Type B pancreatic cell (in vitro differentiated cells): Measurements from ENCODE around the gene NR1H4. TPM values are rescaled to one million over a fixed set of nuclear protein-coding genes. Genes with fewer than 3 reads are reported as not detected.

Source experiments
- DNase-seq: peaks from one replicate; pipeline ENCODE4 v3.0.0; 2021; ENCODE audit warnings: mixed read lengths; ENCODE audit not compliant: unreplicated experiment; ENCODE audit errors: extremely low spot score
- H3K27ac Mint-ChIP-seq: 2 replicates; pipeline ENCODE4 v1.8.0; 2021; ENCODE audit warnings: mild to moderate bottlenecking, mixed read lengths
- H3K27me3 Mint-ChIP-seq: 2 replicates; pipeline ENCODE4 v1.8.0; 2021; ENCODE audit warnings: mixed read lengths
- H3K36me3 Mint-ChIP-seq: 2 replicates; pipeline ENCODE4 v1.8.0; 2021; ENCODE audit warnings: mixed read lengths
- H3K4me1 Mint-ChIP-seq: one replicate; pipeline ENCODE4 v1.8.0; 2021; ENCODE audit warnings: mixed read lengths; ENCODE audit not compliant: unreplicated experiment
- H3K4me3 Mint-ChIP-seq: 2 replicates; pipeline ENCODE4 v1.8.0; 2021; ENCODE audit warnings: mild to moderate bottlenecking, mixed read lengths
- H3K9me3 Mint-ChIP-seq: 2 replicates; pipeline ENCODE4 v1.8.0; 2021; ENCODE audit warnings: mixed read lengths
- total RNA-seq: library from RNA; stranded (reverse); gene quantifications from 2 replicates; pipeline ENCODE4 v1.2.1, GENCODE V29; 2021; ENCODE audit warnings: low replicate concordance
- TF ChIP-seq, protein P1 (sequence below): fragments of 200-600 bp; sonication (generic); conservative IDR thresholded peaks from 2 replicates; pipeline ENCODE4 v1.5.0; 2021; ENCODE audit warnings: antibody characterized with exemption, mild to moderate bottlenecking

NR1H4 gene
- total RNA-seq, 1 donor from 2014 or later = 2.1 TPM

DNA sequence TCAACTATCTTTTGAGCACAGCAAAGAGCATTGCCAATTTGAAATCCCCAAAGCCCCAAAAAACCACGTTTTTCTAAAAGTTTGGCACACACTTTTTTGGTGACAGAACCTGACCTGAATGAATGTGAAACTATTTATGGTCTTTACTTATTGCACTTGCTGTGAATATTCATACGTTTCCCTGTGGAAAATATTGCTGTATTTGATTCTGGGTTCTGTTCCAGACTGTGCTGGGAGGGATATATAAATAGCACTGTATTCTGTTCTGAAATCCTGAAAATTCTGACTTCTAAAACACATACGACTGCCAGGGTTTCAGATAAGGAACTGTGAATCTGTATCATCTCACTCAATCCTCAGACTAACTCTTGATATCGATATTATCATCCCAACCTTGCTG lies 35.1 kb downstream of the NR1H4 start:
- DNase-seq = no peak
- Mint-ChIP-seq H3K27me3 (no peaks in the 10 kb centered on the region), H3K4me3 (no peak overlapping the region), H3K36me3 (no peaks in the 10 kb centered on the region), H3K27ac (no peak overlapping the region), H3K4me1 (no peaks in the 10 kb centered on the region), H3K9me3 (no peaks in the 10 kb centered on the region)
- TF ChIP-seq, protein P1, sequence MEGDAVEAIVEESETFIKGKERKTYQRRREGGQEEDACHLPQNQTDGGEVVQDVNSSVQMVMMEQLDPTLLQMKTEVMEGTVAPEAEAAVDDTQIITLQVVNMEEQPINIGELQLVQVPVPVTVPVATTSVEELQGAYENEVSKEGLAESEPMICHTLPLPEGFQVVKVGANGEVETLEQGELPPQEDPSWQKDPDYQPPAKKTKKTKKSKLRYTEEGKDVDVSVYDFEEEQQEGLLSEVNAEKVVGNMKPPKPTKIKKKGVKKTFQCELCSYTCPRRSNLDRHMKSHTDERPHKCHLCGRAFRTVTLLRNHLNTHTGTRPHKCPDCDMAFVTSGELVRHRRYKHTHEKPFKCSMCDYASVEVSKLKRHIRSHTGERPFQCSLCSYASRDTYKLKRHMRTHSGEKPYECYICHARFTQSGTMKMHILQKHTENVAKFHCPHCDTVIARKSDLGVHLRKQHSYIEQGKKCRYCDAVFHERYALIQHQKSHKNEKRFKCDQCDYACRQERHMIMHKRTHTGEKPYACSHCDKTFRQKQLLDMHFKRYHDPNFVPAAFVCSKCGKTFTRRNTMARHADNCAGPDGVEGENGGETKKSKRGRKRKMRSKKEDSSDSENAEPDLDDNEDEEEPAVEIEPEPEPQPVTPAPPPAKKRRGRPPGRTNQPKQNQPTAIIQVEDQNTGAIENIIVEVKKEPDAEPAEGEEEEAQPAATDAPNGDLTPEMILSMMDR = no peak

DNA sequence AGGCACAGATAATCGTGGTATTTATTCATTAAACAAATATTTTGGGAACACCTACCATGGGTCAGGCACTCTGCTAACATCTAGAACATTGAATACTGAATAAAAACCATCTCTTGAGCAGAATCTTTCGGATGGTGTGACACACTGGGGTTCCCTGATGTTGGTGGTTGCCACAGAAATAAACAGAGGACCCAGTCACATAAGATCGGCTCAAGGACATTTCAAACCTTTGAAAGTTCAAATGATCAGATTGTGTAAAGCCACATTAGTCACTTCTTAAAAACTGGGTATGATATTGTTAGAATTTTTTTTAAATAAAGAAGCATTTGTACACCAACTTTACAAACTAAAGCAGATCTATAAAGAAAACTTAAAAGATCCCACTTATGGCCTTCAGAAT lies 39.0 kb downstream of the NR1H4 start:
- Mint-ChIP-seq H3K27ac (no peak overlapping the region), H3K4me3 (no peak overlapping the region), H3K9me3 (no peaks in the 10 kb centered on the region), H3K27me3 (no peaks in the 10 kb centered on the region), H3K4me1 (no peaks in the 10 kb centered on the region), H3K36me3 (no peaks in the 10 kb centered on the region)
- DNase-seq = no peak
- TF ChIP-seq, protein P1 = no peak

DNA sequence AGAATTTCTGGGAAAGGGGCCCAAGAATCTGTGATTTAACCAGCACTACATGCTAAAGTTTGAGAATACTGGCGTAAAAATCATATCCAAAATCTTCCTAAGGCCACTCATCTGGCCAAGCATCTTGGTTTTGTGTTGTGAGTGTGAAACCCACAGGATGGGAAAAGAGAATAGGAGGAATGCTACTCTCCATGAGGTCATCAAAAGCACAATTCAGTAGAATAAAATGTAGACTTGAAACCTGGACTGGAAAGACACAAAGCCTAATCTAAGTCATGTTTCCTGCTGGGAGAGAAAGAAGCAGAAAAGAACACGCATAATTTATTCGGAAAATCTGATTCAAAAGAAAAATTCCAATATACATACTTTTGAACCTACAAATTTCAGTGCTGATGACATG lies 42.3 kb downstream of the NR1H4 start:
- Mint-ChIP-seq H3K27ac (no peak overlapping the region), H3K36me3 (no peaks in the 10 kb centered on the region), H3K9me3 (no peaks in the 10 kb centered on the region), H3K27me3 (peaks cover 10% of the 10 kb centered on the region), H3K4me3 (no peak overlapping the region), H3K4me1 (no peaks in the 10 kb centered on the region)
- DNase-seq = no peak
- TF ChIP-seq, protein P1 = no peak

DNA sequence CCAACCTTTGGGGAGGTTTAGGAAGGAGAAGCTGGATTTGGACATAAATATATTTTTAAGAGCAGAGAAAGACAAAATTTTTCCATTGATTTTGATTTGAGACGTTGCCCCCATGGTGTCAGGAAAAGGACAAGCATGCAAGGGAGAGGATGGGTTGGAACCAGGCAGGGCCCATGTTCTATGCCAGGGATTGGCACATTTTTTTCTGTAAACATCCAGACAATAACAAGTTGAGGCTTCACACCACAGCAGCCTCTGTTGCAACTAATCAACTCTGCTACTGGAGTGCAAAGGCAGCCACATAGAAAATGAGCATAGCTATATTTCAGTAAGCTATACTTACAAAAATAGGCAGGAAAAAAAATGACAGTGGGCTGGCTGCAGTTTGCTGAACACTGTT lies 44.7 kb downstream of the NR1H4 start:
- H3K36me3 Mint-ChIP-seq = no peaks in the 10 kb centered on the region
- no peak for DNase-seq
- TF ChIP-seq, protein P1 = no peak
- no peak overlapping the region for H3K27ac Mint-ChIP-seq
- H3K4me1 Mint-ChIP-seq = no peaks in the 10 kb centered on the region
- H3K27me3 Mint-ChIP-seq = peaks cover 23% of the 10 kb centered on the region
- H3K4me3 Mint-ChIP-seq = no peak overlapping the region
- no peaks in the 10 kb centered on the region for H3K9me3 Mint-ChIP-seq

DNA sequence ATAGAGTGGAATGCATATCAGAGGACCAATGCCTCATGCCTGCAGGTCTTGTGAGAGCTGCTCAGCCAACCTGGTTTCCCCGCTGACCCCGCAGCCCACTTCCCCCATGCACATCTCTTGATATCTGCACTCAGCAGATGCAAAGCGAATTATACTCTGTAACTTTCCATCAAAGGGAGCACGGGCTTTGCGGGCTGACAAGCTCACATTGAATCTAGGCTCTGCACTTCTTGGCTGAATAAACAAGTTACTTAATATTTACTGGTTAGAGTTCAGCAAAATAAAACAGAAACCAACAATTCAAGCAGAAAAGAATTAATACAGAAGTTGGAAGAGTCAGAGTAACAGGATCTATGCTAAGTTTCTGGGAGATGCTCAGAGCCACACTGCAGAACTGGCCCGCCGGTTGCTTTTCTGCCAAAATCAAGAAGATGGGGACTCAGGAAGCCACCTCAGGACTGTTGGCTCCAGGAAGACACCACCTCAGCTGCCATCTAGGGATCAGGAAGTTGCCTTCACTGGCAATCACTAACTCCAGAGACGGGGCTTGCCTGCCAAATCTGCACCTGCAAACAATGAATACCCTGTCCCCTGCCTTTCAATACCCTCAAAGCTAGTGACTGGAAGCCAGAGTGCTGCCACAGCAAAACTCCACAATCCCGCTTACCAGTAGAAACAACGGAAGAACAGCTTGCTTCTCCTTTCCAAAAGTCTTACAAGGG lies 46.5 kb downstream of the NR1H4 start:
- no peaks in the 10 kb centered on the region for H3K9me3 Mint-ChIP-seq
- H3K27me3 Mint-ChIP-seq = peaks cover 23% of the 10 kb centered on the region
- no peaks in the 10 kb centered on the region for H3K4me1 Mint-ChIP-seq
- DNase-seq = no peak
- H3K4me3 Mint-ChIP-seq = no peak overlapping the region
- H3K36me3 Mint-ChIP-seq = no peaks in the 10 kb centered on the region
- H3K27ac Mint-ChIP-seq = no peak overlapping the region
- TF ChIP-seq, protein P1 = no peak
